SK-N-SH (cell line): ENCODE results near the gene ADISSP. TPM values are rescaled to one million over a fixed set of nuclear protein-coding genes. Genes with fewer than 3 reads are reported as not detected.

Experiments
- CTCF ChIA-PET: fragments of 300-600, 350-600 bp; formaldehyde crosslinking; extraction: SDS; loops from one replicate; lab custom pipeline; 2021; lab: Yijun Ruan, JAX
- POLR2A ChIA-PET: fragments of 350-600 bp; sonication (Branson Sonifier 250); formaldehyde crosslinking; extraction: SDS; loops from one replicate; lab custom pipeline; 2020; ENCODE audit warnings: antibody characterized with exemption, inconsistent platforms; lab: Yijun Ruan, JAX
- DNase-seq: peaks from one replicate; pipeline ENCODE4 v3.0.0; 2012
- H2AFZ ChIP-seq: fragments of 200-600 bp; sonication (generic); 2 replicates; pipeline ENCODE4 v1.8.1; 2016; ENCODE audit warnings: antibody characterized with exemption, mild to moderate bottlenecking, low read depth
- H3F3A ChIP-seq: fragments of 200-600 bp; sonication (generic); replicated peaks from 2 replicates; pipeline ENCODE3; 2016; ENCODE audit warnings: antibody characterized with exemption, mild to moderate bottlenecking; ENCODE audit not compliant: insufficient read depth
- H3K27ac ChIP-seq, 2 experiments: fragments of 200-500 bp in 1 of 2; fragments of 200-600 bp in 1 of 2; sonication (Bioruptor generic) in 1 of 2; sonication (generic), shearing (Covaris generic) in 1 of 2; 2 replicates each; pipeline versions ENCODE4 v1.5.1 to v1.6.1; 2014 to 2016; ENCODE audit warnings: low read depth in 2 of 2, inconsistent platforms in 1 of 2, low read length in 1 of 2, mild to moderate bottlenecking in 1 of 2, mixed read lengths in 1 of 2
- H3K27me3 ChIP-seq: fragments of 200-600 bp; sonication (generic), shearing (Covaris generic); 2 replicates; pipeline ENCODE4 v1.6.1; 2016; ENCODE audit warnings: mixed run types; ENCODE audit not compliant: insufficient read depth
- H3K36me3 ChIP-seq, 2 experiments: fragments of 200-500 bp in 1 of 2; fragments of 200-600 bp in 1 of 2; sonication (Bioruptor generic) in 1 of 2; sonication (generic) in 1 of 2; replicated peaks in 1 of 2; 2 replicates each; pipeline versions ENCODE3 to v1.5.1; 2014 to 2016; ENCODE audit warnings: low read length in 1 of 2, mild to moderate bottlenecking in 1 of 2; ENCODE audit not compliant: insufficient read depth in 2 of 2, control insufficient read depth in 1 of 2
- H3K4me1 ChIP-seq, 2 experiments: fragments of 200-500 bp in 1 of 2; fragments of 200-600 bp in 1 of 2; sonication (Bioruptor generic) in 1 of 2; sonication (generic), shearing (Covaris generic) in 1 of 2; 2 replicates each; pipeline versions ENCODE4 v1.5.1 to v1.6.1; 2014 to 2016; ENCODE audit warnings: low read depth in 1 of 2, low read length in 1 of 2, mixed run types in 1 of 2; ENCODE audit not compliant: insufficient read depth in 2 of 2, control insufficient read depth in 1 of 2
- H3K4me2 ChIP-seq: fragments of 200-600 bp; sonication (generic), shearing (Covaris generic); 2 replicates; pipeline ENCODE4 v1.6.1; 2017; ENCODE audit warnings: mixed run types
- H3K4me3 ChIP-seq, 2 experiments: fragments of 200-500 bp in 1 of 2; fragments of 200-600 bp in 1 of 2; sonication (Bioruptor generic) in 1 of 2; sonication (generic), shearing (Covaris generic) in 1 of 2; 2 replicates each; pipeline versions ENCODE4 v1.5.1 to v1.8.1; 2014 to 2016; ENCODE audit warnings: low read depth in 2 of 2, inconsistent platforms in 1 of 2, low read length in 1 of 2, mild to moderate bottlenecking in 1 of 2, mixed read lengths in 1 of 2, moderate library complexity in 1 of 2
- H3K79me2 ChIP-seq: fragments of 200-600 bp; sonication (generic); 2 replicates; pipeline ENCODE4 v1.8.1; 2017; ENCODE audit warnings: mild to moderate bottlenecking; ENCODE audit not compliant: insufficient read depth
- H3K9ac ChIP-seq: fragments of 200-600 bp; sonication (generic); 2 replicates; pipeline ENCODE4 v1.6.1; 2017; ENCODE audit warnings: mixed run types
- H3K9me2 ChIP-seq: fragments of 200-600 bp; sonication (generic); 2 replicates; pipeline ENCODE4 v1.6.1; 2017; ENCODE audit warnings: mixed run types
- H3K9me3 ChIP-seq: fragments of 200-600 bp; sonication (generic); 2 replicates; pipeline ENCODE4 v1.6.1; 2017; ENCODE audit warnings: mixed run types, mild to moderate bottlenecking, moderate library complexity
- H4K20me1 ChIP-seq: fragments of 200-600 bp; sonication (generic); 2 replicates; pipeline ENCODE4 v1.6.1; 2017; ENCODE audit warnings: mild to moderate bottlenecking, mixed run types; ENCODE audit not compliant: insufficient read depth
- EZH2phosphoT487 ChIP-seq: fragments of 200-600 bp; sonication (generic); IDR thresholded peaks from 2 replicates; pipeline ENCODE4 v1.6.1; 2017; ENCODE audit warnings: low read depth, mixed run types, mild to moderate bottlenecking, antibody characterized with exemption, moderate library complexity, borderline replicate concordance
- FOXJ3 ChIP-seq: sonication (generic); formaldehyde crosslinking; IDR thresholded peaks from 2 replicates; pipeline ENCODE4 v1.5.1; 2020; ENCODE audit warnings: mild to moderate bottlenecking, missing genetic modification reagents
- GABPA ChIP-seq: IDR thresholded peaks from 2 replicates; pipeline ENCODE4 v1.4.0; 2012; ENCODE audit warnings: low read depth, mild to moderate bottlenecking
- GATA2 ChIP-seq: sonication (generic); formaldehyde crosslinking; IDR thresholded peaks from 2 replicates; pipeline ENCODE4 v1.5.0; 2020; ENCODE audit warnings: mild to moderate bottlenecking, missing genetic modification reagents
- JUND ChIP-seq: IDR thresholded peaks from 2 replicates; pipeline ENCODE4 v1.4.0; 2012
- POLR2AphosphoS5 ChIP-seq: IDR thresholded peaks from 2 replicates; pipeline ENCODE4 v1.6.1; 2012; ENCODE audit warnings: low read depth, low read length
- RAD21 ChIP-seq: IDR thresholded peaks from 2 replicates; pipeline ENCODE4 v1.6.1; 2012; ENCODE audit warnings: mild to moderate bottlenecking, low read length
- RFX5 ChIP-seq: IDR thresholded peaks from 2 replicates; pipeline ENCODE4 v1.6.1; 2012; ENCODE audit warnings: mild to moderate bottlenecking, improper control_type of control experiment, low read length
- RXRA ChIP-seq: IDR thresholded peaks from 2 replicates; pipeline ENCODE4 v1.4.0; 2012; ENCODE audit warnings: low read depth, mild to moderate bottlenecking, borderline replicate concordance
- SMC3 ChIP-seq: IDR thresholded peaks from 2 replicates; pipeline ENCODE4 v1.6.1; 2012; ENCODE audit warnings: low read depth, low read length, improper control_type of control experiment
- TCF12 ChIP-seq: IDR thresholded peaks from 2 replicates; pipeline ENCODE4 v1.4.0; 2012
- TEAD4 ChIP-seq: IDR thresholded peaks from 2 replicates; pipeline ENCODE4 v1.4.0; 2012; ENCODE audit warnings: mild to moderate bottlenecking, borderline replicate concordance; ENCODE audit not compliant: insufficient read depth
- YY1 ChIP-seq: IDR thresholded peaks from 2 replicates; pipeline ENCODE4 v1.4.0; 2012; ENCODE audit warnings: low read depth, mild to moderate bottlenecking
- WGBS: methylation state at CpG from one replicate; pipeline ENCODE4 v1.1.6; 2017; ENCODE audit warnings: low lambda C conversion rate; 5-methylcytosine and 5-hydroxymethylcytosine counted together
- polyA plus RNA-seq, 3 experiments: library from polyadenylated mRNA; depleted of rRNA; stranded (reverse); fragments of >200 nt; gene quantifications; 2 replicates each; pipeline ENCODE4 v1.2.3, GENCODE V29; 2012
- TF ChIP-seq, protein P1 (sequence below): IDR thresholded peaks from 2 replicates; pipeline ENCODE4 v1.4.0; 2012; ENCODE audit warnings: low read depth, borderline replicate concordance
- TF ChIP-seq, protein P2 (sequence below): IDR thresholded peaks from 2 replicates; pipeline ENCODE4; 2012
- TF ChIP-seq, protein P3 (sequence below): IDR thresholded peaks from 2 replicates; pipeline ENCODE4 v1.4.0; 2012; ENCODE audit warnings: low read depth, borderline replicate concordance
- TF ChIP-seq, protein P4 (sequence below): fragments of 150-350 bp; IDR thresholded peaks from 2 replicates; pipeline ENCODE4 v1.6.1; 2016; ENCODE audit warnings: mild to moderate bottlenecking, low read depth, low read length
- TF ChIP-seq, protein P5 (sequence below): fragments of 150-350 bp; IDR thresholded peaks from 2 replicates; pipeline ENCODE4 v1.6.1; 2017; ENCODE audit warnings: antibody characterized with exemption, low read length, low read depth, borderline replicate concordance

Gene ADISSP
- polyA plus RNA-seq, 1 of the 3 experiments (the other 2 are of a cell fraction): 73.9 TPM

DNA sequence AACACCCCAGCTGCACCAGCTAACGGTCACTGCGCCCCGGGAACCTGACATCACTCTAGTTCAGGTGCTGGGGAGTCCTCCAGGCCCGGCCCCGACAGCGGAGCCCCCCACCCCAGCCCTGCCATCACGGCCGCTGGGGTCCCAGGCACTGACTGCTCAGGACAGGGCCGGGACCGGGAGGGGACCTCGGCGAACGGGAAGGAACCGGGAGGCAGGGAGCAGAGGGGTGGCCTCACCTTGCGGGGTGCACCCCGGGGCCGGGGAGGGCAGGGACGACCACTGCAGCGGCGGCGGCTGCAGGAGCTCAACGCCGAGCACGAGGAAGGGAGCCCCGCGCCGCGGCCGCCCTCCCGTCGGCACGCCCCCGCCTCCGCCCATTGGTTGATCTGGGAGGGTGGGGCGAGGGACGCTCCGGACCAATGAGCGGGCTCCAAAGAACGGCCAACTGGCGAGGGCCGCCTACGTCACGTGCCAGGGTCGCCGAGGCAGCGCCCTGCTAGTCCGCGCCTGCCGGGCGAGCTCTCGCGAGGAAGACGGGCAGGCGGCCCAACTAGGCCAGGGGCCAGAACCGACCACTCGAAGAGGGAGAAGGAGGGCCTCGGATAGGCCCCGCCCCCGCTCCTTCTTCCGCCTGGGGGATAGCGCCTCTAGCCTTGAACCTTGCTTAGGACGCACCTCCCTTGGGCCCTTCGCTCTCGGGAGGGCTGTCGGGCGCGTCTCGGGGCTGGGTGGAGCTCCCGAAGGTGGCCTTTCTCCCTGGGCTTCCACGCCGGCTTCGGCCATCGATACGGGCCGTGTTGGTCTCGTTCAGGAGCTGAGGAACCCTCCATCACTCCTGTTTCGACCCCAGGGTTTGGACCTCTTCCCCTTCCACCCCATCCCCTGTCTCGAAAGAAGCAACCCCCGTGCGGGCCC, at the start of gene ADISSP (continued):
- TF ChIP-seq, protein P1, sequence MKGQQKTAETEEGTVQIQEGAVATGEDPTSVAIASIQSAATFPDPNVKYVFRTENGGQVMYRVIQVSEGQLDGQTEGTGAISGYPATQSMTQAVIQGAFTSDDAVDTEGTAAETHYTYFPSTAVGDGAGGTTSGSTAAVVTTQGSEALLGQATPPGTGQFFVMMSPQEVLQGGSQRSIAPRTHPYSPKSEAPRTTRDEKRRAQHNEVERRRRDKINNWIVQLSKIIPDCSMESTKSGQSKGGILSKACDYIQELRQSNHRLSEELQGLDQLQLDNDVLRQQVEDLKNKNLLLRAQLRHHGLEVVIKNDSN: peak; percentile 94
- TF ChIP-seq FOXJ3 (CRISPR knock-in tag): no peak
- TF ChIP-seq, protein P2, sequence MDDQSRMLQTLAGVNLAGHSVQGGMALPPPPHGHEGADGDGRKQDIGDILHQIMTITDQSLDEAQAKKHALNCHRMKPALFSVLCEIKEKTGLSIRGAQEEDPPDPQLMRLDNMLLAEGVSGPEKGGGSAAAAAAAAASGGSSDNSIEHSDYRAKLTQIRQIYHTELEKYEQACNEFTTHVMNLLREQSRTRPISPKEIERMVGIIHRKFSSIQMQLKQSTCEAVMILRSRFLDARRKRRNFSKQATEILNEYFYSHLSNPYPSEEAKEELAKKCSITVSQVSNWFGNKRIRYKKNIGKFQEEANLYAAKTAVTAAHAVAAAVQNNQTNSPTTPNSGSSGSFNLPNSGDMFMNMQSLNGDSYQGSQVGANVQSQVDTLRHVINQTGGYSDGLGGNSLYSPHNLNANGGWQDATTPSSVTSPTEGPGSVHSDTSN: no peak
- TF ChIP-seq GABPA: no peak
- TF ChIP-seq JUND: no peak
- no peak for TF ChIP-seq SMC3
- no peak for TF ChIP-seq TEAD4
- TF ChIP-seq POLR2AphosphoS5: peak; percentile 81
- TF ChIP-seq, protein P3, sequence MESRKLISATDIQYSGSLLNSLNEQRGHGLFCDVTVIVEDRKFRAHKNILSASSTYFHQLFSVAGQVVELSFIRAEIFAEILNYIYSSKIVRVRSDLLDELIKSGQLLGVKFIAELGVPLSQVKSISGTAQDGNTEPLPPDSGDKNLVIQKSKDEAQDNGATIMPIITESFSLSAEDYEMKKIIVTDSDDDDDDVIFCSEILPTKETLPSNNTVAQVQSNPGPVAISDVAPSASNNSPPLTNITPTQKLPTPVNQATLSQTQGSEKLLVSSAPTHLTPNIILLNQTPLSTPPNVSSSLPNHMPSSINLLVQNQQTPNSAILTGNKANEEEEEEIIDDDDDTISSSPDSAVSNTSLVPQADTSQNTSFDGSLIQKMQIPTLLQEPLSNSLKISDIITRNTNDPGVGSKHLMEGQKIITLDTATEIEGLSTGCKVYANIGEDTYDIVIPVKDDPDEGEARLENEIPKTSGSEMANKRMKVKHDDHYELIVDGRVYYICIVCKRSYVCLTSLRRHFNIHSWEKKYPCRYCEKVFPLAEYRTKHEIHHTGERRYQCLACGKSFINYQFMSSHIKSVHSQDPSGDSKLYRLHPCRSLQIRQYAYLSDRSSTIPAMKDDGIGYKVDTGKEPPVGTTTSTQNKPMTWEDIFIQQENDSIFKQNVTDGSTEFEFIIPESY: peak; percentile 95
- no peak for TF ChIP-seq RAD21

DNA sequence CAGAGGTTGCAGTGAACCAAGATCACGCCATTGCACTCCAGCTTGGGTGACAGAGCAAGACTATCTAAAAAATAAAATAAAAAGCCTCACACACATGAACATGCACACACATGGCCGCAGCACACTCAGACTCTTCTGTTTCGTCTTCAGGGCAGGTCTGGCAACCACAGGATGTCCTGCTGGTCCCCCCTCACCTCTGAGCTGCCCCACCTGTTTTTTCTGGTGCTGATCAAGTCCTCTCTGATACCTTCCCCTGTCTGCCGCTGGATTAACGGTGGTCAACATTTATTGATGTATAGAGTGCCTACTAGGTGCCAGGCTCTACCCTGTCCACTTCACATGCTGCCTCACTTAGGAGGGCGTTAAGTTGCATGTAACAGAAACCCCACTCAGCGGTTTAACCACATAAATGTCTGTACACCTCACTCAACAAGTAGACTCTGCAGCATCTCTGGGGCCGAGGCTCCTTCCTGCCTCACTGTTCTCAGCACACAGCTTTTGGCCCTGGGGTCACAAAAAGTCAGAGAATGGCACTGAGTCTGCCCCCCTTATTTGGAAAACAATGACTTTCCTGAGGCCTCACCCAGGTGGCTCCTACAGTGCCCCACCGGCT, 48.3 kb upstream of the ADISSP start:
- no peaks in the 10 kb centered on the region for H4K20me1 ChIP-seq
- H3K4me3 ChIP-seq: no peak overlapping the region
- peaks cover 13% of the 10 kb centered on the region for H3F3A ChIP-seq
- WGBS: 86% methylated on average over 9 of the region's 9 CpGs
- H3K9me3 ChIP-seq: no peaks in the 10 kb centered on the region
- no peak for DNase-seq
- peaks cover 12 to 38% of the 10 kb centered on the region in 2 experiments; a peak in 3 of 4 replicates for H3K4me1 ChIP-seq
- H3K9me2 ChIP-seq: no peaks in the 10 kb centered on the region
- H3K79me2 ChIP-seq: peaks cover 2% of the 10 kb centered on the region; the same call in 1 of the 2 replicates
- H3K4me2 ChIP-seq: no peak overlapping the region
- H3K27me3 ChIP-seq: no peaks in the 10 kb centered on the region
- H3K36me3 ChIP-seq: no peaks in the 10 kb centered on the region
- ChIA-PET POLR2A (no interaction called here), CTCF (interaction anchor here (0.8 to 6.6 kb wide), 3 partner anchors 20 to 198 kb away, joined by 3 to 61 read pairs (median 11); partner anchors contain the start of genes CDC25B and CENPB)
- no peak overlapping the region for H3K27ac ChIP-seq
- no peak overlapping the region for H3K9ac ChIP-seq
- no peak overlapping the region for H2AFZ ChIP-seq
- TF ChIP-seq GATA2 (CRISPR knock-in tag) (no peak), EZH2phosphoT487 (no peak), RXRA (no peak), RFX5 (no peak), FOXJ3 (CRISPR knock-in tag) (no peak), TEAD4 (no peak), JUND (no peak), POLR2AphosphoS5 (no peak), YY1 (no peak), TCF12 (no peak)
- TF ChIP-seq, protein P4, sequence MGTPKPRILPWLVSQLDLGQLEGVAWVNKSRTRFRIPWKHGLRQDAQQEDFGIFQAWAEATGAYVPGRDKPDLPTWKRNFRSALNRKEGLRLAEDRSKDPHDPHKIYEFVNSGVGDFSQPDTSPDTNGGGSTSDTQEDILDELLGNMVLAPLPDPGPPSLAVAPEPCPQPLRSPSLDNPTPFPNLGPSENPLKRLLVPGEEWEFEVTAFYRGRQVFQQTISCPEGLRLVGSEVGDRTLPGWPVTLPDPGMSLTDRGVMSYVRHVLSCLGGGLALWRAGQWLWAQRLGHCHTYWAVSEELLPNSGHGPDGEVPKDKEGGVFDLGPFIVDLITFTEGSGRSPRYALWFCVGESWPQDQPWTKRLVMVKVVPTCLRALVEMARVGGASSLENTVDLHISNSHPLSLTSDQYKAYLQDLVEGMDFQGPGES: no peak
- TF ChIP-seq, protein P5, sequence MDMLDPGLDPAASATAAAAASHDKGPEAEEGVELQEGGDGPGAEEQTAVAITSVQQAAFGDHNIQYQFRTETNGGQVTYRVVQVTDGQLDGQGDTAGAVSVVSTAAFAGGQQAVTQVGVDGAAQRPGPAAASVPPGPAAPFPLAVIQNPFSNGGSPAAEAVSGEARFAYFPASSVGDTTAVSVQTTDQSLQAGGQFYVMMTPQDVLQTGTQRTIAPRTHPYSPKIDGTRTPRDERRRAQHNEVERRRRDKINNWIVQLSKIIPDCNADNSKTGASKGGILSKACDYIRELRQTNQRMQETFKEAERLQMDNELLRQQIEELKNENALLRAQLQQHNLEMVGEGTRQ: no peak
